Neural cell (in vitro differentiated cells): ENCODE data around the gene TEX38. TPM values are rescaled to one million over a fixed set of nuclear protein-coding genes. Genes with fewer than 3 reads are reported as not detected.

Experiments
- H2AFZ ChIP-seq: fragments of 200-600, 300-800 bp; sonication (generic), shearing (Covaris generic); 2 replicates; pipeline ENCODE4 v1.6.0; 2014; ENCODE audit warnings: low read depth, mild to moderate bottlenecking, antibody characterized with exemption, low read length, moderate library complexity
- H3F3A ChIP-seq: fragments of 200-600 bp; shearing (Covaris generic); 2 replicates; pipeline ENCODE4 v1.6.1; 2016; ENCODE audit warnings: mild to moderate bottlenecking, moderate library complexity, mixed read lengths, antibody characterized with exemption, low read length; ENCODE audit not compliant: insufficient read depth, poor library complexity, severe bottlenecking
- H3K27ac ChIP-seq: fragments of 200-600, 300-800 bp; sonication (generic), shearing (Covaris generic); 2 replicates; pipeline ENCODE4 v1.5.1; 2014; ENCODE audit warnings: mild to moderate bottlenecking, low read length, moderate library complexity
- H3K27me3 ChIP-seq: fragments of 300-800, 200-600 bp; sonication (generic), shearing (Covaris generic); 2 replicates; pipeline ENCODE4 v1.6.0; 2014; ENCODE audit warnings: mild to moderate bottlenecking, low read depth, low read length, moderate library complexity; ENCODE audit not compliant: insufficient read depth
- H3K36me3 ChIP-seq: fragments of 300-800, 200-600 bp; sonication (generic), shearing (Covaris generic); 2 replicates; pipeline ENCODE4 v1.5.1; 2014; ENCODE audit warnings: mild to moderate bottlenecking, antibody characterized with exemption, low read length, moderate library complexity; ENCODE audit not compliant: insufficient read depth
- H3K4me2 ChIP-seq: fragments of 300-800, 200-600 bp; sonication (generic), shearing (Covaris generic); 2 replicates; pipeline ENCODE4 v1.6.0; 2014; ENCODE audit warnings: mild to moderate bottlenecking, low read length
- H3K4me3 ChIP-seq: fragments of 300-800, 200-600 bp; sonication (generic), shearing (Covaris generic); 2 replicates; pipeline ENCODE4 v1.5.1; 2014; ENCODE audit warnings: mild to moderate bottlenecking, low read length, moderate library complexity
- H3K79me2 ChIP-seq: fragments of 200-600 bp; shearing (Covaris generic); replicated peaks from 2 replicates; pipeline ENCODE4 v1.6.0; 2014; ENCODE audit warnings: mild to moderate bottlenecking, low read length, moderate library complexity; ENCODE audit not compliant: insufficient read depth
- H3K9ac ChIP-seq: fragments of 300-800, 200-600 bp; sonication (generic), shearing (Covaris generic); 2 replicates; pipeline ENCODE4 v1.6.1; 2016; ENCODE audit warnings: mild to moderate bottlenecking, low read length, mixed read lengths
- H3K9me2 ChIP-seq: fragments of 200-600 bp; shearing (Covaris generic); 2 replicates; pipeline ENCODE4 v1.6.1; 2016; ENCODE audit warnings: mild to moderate bottlenecking, low read length, mixed read lengths; ENCODE audit not compliant: insufficient read depth
- H3K9me3 ChIP-seq: fragments of 200-600, 300-800 bp; sonication (generic), shearing (Covaris generic); 2 replicates; pipeline ENCODE4 v1.6.1; 2016; ENCODE audit warnings: mild to moderate bottlenecking, mixed run types, low read length, moderate library complexity, mixed read lengths
- H4K20me1 ChIP-seq: fragments of 200-600 bp; shearing (Covaris generic); 2 replicates; pipeline ENCODE4 v1.6.1; 2016; ENCODE audit warnings: mild to moderate bottlenecking, mixed run types; ENCODE audit not compliant: insufficient read depth
- EP300 ChIP-seq: fragments of 450-650 bp; conservative IDR thresholded peaks from 2 replicates; pipeline ENCODE4 v1.6.1; 2014; ENCODE audit warnings: antibody characterized with exemption, mild to moderate bottlenecking, moderate library complexity; ENCODE audit not compliant: poor library complexity, severe bottlenecking
- EZH2 ChIP-seq: fragments of 200-600, 300-800 bp; shearing (Covaris generic), sonication (generic); IDR thresholded peaks from 2 replicates; pipeline ENCODE4 v1.6.1; 2014; ENCODE audit warnings: antibody characterized with exemption, low read length, borderline replicate concordance, mild to moderate bottlenecking; ENCODE audit not compliant: insufficient read depth, poor library complexity, severe bottlenecking
- MXI1 ChIP-seq: fragments of 450-650 bp; conservative IDR thresholded peaks from 2 replicates; pipeline ENCODE4 v1.6.1; 2014; ENCODE audit warnings: antibody characterized with exemption, mild to moderate bottlenecking; ENCODE audit not compliant: poor library complexity, severe bottlenecking
- POLR2AphosphoS5 ChIP-seq: IDR thresholded peaks from 2 replicates; pipeline ENCODE4 v1.6.1; 2012
- RAD21 ChIP-seq: fragments of 450-650 bp; conservative IDR thresholded peaks from 2 replicates; pipeline ENCODE4 v1.6.1; 2014; ENCODE audit warnings: antibody characterized with exemption, mild to moderate bottlenecking, moderate library complexity
- SMC3 ChIP-seq: fragments of 450-650 bp; conservative IDR thresholded peaks from 2 replicates; pipeline ENCODE4 v1.6.1; 2014; ENCODE audit warnings: antibody characterized with exemption, mild to moderate bottlenecking, moderate library complexity; ENCODE audit not compliant: poor library complexity
- TAF1 ChIP-seq: IDR thresholded peaks from 2 replicates; pipeline ENCODE4 v1.6.1; 2012; ENCODE audit warnings: low read depth
- polyA plus RNA-seq: library from polyadenylated mRNA; depleted of rRNA; stranded (reverse); fragments of >200 nt; gene quantifications from 2 replicates; pipeline ENCODE4 v1.2.3, GENCODE V29; 2014
- TF ChIP-seq, protein P1 (sequence below): fragments of 450-650 bp; IDR thresholded peaks from 2 replicates; pipeline ENCODE4 v1.5.1; 2014; ENCODE audit warnings: antibody characterized with exemption, mild to moderate bottlenecking, moderate library complexity; ENCODE audit not compliant: poor library complexity, severe bottlenecking
- TF ChIP-seq, protein P2 (sequence below): IDR thresholded peaks from 2 replicates; pipeline ENCODE4 v1.6.1; 2012; ENCODE audit warnings: borderline replicate concordance

The TEX38 gene
- polyA plus RNA-seq, 1 donor from 2014 or later, result not detected

DNA sequence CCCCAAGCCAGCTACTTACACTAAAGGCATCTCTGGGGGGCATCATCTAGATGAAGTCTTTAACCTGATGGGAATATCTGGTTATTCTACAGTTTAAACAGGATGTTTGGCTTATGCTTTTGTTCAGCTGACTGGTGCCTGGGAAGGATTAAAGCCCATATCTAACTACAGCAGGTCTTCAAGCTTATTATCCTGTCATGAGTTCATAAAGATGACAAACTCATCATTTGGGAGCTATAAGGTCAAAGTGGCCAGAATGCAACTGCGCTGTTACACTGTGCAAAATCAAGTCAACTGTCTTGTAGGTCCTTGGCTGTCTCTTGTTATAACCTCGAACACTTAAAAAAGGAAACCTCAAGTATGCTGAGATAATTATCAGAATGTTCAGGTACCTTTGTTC lies 36.4 kb upstream of the TEX38 start:
- H2AFZ ChIP-seq, result no peak overlapping the region
- no peaks in the 10 kb centered on the region for H3K9me3 ChIP-seq
- no peak overlapping the region for H3K9ac ChIP-seq
- H3K36me3 ChIP-seq, result peaks cover 10% of the 10 kb centered on the region
- TF ChIP-seq POLR2AphosphoS5 (no peak), MXI1 (no peak), SMC3 (no peak), TAF1 (no peak), EZH2 (no peak), EP300 (no peak), RAD21 (no peak)
- TF ChIP-seq, protein P1, sequence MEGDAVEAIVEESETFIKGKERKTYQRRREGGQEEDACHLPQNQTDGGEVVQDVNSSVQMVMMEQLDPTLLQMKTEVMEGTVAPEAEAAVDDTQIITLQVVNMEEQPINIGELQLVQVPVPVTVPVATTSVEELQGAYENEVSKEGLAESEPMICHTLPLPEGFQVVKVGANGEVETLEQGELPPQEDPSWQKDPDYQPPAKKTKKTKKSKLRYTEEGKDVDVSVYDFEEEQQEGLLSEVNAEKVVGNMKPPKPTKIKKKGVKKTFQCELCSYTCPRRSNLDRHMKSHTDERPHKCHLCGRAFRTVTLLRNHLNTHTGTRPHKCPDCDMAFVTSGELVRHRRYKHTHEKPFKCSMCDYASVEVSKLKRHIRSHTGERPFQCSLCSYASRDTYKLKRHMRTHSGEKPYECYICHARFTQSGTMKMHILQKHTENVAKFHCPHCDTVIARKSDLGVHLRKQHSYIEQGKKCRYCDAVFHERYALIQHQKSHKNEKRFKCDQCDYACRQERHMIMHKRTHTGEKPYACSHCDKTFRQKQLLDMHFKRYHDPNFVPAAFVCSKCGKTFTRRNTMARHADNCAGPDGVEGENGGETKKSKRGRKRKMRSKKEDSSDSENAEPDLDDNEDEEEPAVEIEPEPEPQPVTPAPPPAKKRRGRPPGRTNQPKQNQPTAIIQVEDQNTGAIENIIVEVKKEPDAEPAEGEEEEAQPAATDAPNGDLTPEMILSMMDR, result no peak
- TF ChIP-seq, protein P2, sequence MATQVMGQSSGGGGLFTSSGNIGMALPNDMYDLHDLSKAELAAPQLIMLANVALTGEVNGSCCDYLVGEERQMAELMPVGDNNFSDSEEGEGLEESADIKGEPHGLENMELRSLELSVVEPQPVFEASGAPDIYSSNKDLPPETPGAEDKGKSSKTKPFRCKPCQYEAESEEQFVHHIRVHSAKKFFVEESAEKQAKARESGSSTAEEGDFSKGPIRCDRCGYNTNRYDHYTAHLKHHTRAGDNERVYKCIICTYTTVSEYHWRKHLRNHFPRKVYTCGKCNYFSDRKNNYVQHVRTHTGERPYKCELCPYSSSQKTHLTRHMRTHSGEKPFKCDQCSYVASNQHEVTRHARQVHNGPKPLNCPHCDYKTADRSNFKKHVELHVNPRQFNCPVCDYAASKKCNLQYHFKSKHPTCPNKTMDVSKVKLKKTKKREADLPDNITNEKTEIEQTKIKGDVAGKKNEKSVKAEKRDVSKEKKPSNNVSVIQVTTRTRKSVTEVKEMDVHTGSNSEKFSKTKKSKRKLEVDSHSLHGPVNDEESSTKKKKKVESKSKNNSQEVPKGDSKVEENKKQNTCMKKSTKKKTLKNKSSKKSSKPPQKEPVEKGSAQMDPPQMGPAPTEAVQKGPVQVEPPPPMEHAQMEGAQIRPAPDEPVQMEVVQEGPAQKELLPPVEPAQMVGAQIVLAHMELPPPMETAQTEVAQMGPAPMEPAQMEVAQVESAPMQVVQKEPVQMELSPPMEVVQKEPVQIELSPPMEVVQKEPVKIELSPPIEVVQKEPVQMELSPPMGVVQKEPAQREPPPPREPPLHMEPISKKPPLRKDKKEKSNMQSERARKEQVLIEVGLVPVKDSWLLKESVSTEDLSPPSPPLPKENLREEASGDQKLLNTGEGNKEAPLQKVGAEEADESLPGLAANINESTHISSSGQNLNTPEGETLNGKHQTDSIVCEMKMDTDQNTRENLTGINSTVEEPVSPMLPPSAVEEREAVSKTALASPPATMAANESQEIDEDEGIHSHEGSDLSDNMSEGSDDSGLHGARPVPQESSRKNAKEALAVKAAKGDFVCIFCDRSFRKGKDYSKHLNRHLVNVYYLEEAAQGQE, result no peak
- H3K4me3 ChIP-seq, result no peak overlapping the region
- no peaks in the 10 kb centered on the region for H3K9me2 ChIP-seq
- H3K27ac ChIP-seq, result no peak overlapping the region
- H4K20me1 ChIP-seq, result no peaks in the 10 kb centered on the region
- no peak overlapping the region for H3K4me2 ChIP-seq
- no peaks in the 10 kb centered on the region for H3F3A ChIP-seq
- no peaks in the 10 kb centered on the region for H3K79me2 ChIP-seq
- H3K27me3 ChIP-seq, result no peaks in the 10 kb centered on the region

DNA sequence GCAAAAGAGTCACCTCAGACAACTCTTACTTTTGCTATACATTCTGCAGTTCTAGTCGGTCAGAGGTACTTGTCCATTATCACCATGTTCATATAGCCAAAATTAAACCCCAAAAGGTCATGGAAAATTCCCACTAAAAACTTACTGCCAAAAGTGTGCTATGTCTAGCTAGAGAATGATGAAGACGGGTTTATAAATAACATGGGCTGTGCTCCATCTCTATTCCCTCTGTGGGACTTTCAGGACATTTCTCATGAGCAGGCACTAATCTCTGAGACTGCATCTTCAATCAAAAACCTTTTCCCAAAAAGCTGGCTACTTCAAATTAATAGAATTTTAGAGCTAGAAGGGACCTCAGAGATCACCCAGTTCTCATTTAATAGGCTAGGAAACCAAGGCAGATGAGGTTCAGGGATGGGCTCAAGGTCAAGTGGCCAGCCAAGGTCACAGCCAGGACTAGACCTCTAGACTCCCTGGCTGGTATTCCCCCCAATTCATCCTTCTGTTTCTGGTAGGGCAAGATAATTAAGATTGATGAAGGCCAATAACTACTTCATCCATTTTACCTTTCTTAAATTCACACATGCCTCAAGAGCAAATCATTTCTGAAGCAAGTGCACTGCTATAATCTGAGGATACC lies 34.1 kb upstream of the TEX38 start:
- Histone ChIP-seq H4K20me1 (no peaks in the 10 kb centered on the region), H3K4me2 (no peak overlapping the region), H3K9ac (no peak overlapping the region), H3F3A (no peaks in the 10 kb centered on the region), H3K9me3 (no peaks in the 10 kb centered on the region), H3K9me2 (no peaks in the 10 kb centered on the region), H2AFZ (no peak overlapping the region), H3K27me3 (no peaks in the 10 kb centered on the region), H3K27ac (no peak overlapping the region), H3K4me3 (no peak overlapping the region), H3K36me3 (peaks cover 8% of the 10 kb centered on the region), H3K79me2 (no peaks in the 10 kb centered on the region)
- TF ChIP-seq POLR2AphosphoS5 (no peak), MXI1 (no peak), SMC3 (no peak)
